Measurements from ENCODE around the gene SLC43A2. TPM values are rescaled to one million over a fixed set of nuclear protein-coding genes. Genes with fewer than 3 reads are reported as not detected.
A peak's percentile ranks its signal among the peaks of the same experiment; 100 is the strongest.

Gene SLC43A2
- total RNA-seq, 1 experiment from 2014 or later, result 12.9 TPM

GRCh38 chr17:1562176-1562643 lies 66.4 kb downstream of the SLC43A2 start:
- peaks cover 30 to 33% of the 10 kb centered on the region in 2 experiments for H3K4me1 Mint-ChIP-seq
- H3K36me3 Mint-ChIP-seq (ENCODE audit: insufficient read depth in 1 of 3, low read depth in 3 of 3), result peaks cover 0 to 12% (median 5%) of the 10 kb centered on the region in 3 experiments; a peak in 3 of 7 replicates
- peaks cover 16% of the 10 kb centered on the region for H3K27me3 Mint-ChIP-seq (ENCODE audit: low read depth)
- Histone ChIP-seq H2BK20ac (ENCODE audit: low read depth, low read length, poor library complexity, severe bottlenecking) (no peak overlapping the region), H3K4me2 (ENCODE audit: insufficient read depth, insufficient read length, low read length) (peak overlapping the region; percentile 94), H2AK5ac (ENCODE audit: insufficient read length, low read length) (no peak overlapping the region), H3K9me3 (ENCODE audit: control insufficient read depth, low read depth, low read length) (no peaks in the 10 kb centered on the region), H2BK5ac (ENCODE audit: insufficient read length, low read length) (no peak overlapping the region), H3K27me3 (ENCODE audit: insufficient read depth, low read length) (no peaks in the 10 kb centered on the region), H2BK15ac (ENCODE audit: low read depth, low read length) (no peak overlapping the region), H4K5ac (ENCODE audit: insufficient read length, low read depth, low read length) (no peak overlapping the region), H4K8ac (replicated peaks; ENCODE audit: insufficient read length, low read depth, low read length) (no peak overlapping the region), H2AFZ (ENCODE audit: low read length) (no peak overlapping the region), H4K20me1 (ENCODE audit: control insufficient read depth, insufficient read depth, insufficient read length) (no peaks in the 10 kb centered on the region), H3T11ph (ENCODE audit: low read length) (no peak overlapping the region), H3K14ac (ENCODE audit: insufficient read depth, low read length) (peak overlapping the region; percentile 79), H3K9ac (ENCODE audit: extremely low read depth, insufficient read length, low read length) (no peak overlapping the region), H3K18ac (ENCODE audit: insufficient read length, low read depth, low read length) (peak overlapping the region; percentile 21), H3K23me2 (ENCODE audit: insufficient read length, low read depth, low read length, poor library complexity, severe bottlenecking) (peaks cover 8% of the 10 kb centered on the region), H3K23ac (ENCODE audit: insufficient read length, low read depth, low read length) (no peak overlapping the region), H3K79me2 (ENCODE audit: insufficient read depth, low read length) (peaks cover 17% of the 10 kb centered on the region; the same call in 1 of the 2 replicates), H2BK120ac (ENCODE audit: low read depth, low read length, poor library complexity, severe bottlenecking) (no peak overlapping the region), H3K27ac (ENCODE audit: insufficient read length, low read depth, low read length) (no peak overlapping the region), H3K79me1 (ENCODE audit: insufficient read depth, low read depth, low read length, poor library complexity, severe bottlenecking) (peaks cover 11% of the 10 kb centered on the region), H2BK12ac (ENCODE audit: insufficient read length, low read depth, low read length) (no peak overlapping the region), H4K91ac (ENCODE audit: insufficient read length, low read depth, low read length) (no peak overlapping the region), H3K4me1 (ENCODE audit: insufficient read depth, low read length) (peaks cover 11% of the 10 kb centered on the region; the same call in 1 of the 2 replicates), H3K56ac (ENCODE audit: insufficient read length, low read depth, low read length) (no peak overlapping the region), H3K4ac (ENCODE audit: low read depth, low read length) (no peak overlapping the region)
- no CpG with 5 or more reads among the region's 62 CpGs for WGBS (ENCODE audit: extremely low coverage, insufficient read length, low lambda C conversion rate)
- TF ChIP-seq, protein P1, sequence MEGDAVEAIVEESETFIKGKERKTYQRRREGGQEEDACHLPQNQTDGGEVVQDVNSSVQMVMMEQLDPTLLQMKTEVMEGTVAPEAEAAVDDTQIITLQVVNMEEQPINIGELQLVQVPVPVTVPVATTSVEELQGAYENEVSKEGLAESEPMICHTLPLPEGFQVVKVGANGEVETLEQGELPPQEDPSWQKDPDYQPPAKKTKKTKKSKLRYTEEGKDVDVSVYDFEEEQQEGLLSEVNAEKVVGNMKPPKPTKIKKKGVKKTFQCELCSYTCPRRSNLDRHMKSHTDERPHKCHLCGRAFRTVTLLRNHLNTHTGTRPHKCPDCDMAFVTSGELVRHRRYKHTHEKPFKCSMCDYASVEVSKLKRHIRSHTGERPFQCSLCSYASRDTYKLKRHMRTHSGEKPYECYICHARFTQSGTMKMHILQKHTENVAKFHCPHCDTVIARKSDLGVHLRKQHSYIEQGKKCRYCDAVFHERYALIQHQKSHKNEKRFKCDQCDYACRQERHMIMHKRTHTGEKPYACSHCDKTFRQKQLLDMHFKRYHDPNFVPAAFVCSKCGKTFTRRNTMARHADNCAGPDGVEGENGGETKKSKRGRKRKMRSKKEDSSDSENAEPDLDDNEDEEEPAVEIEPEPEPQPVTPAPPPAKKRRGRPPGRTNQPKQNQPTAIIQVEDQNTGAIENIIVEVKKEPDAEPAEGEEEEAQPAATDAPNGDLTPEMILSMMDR (conservative IDR thresholded peaks at IDR 0.05), result no peak
- H3K4me3 Mint-ChIP-seq, result peak overlapping the region; percentile 73 to 84; a peak in 4 of 5 replicates
- H3K9me3 Mint-ChIP-seq, result peaks cover 0 to 4% of the 10 kb centered on the region in 2 experiments; a peak in 1 of 5 replicates
- peak; percentile 65 for DNase-seq
- no peak overlapping the region for H3K27ac Mint-ChIP-seq

Measured in H9 (cell line).